M059J (cell line): ENCODE measurements around the gene TNFAIP3. TPM values are rescaled to one million over a fixed set of nuclear protein-coding genes. Genes with fewer than 3 reads are reported as not detected.
"Not testable (repeated sequence)": the region's sequence is repeated elsewhere in the genome, so short reads cannot be mapped to it uniquely, and the experiment has no call there.

Experiments
- DNase-seq: peaks from one replicate; pipeline ENCODE4 v3.0.0-alpha.2; 2012; ENCODE audit warnings: low read depth
- total RNA-seq: library from RNA; depleted of rRNA; stranded (reverse); fragments of >200 nt; shearing (Covaris generic); gene quantifications from 2 replicates; pipeline ENCODE4 v1.2.3, GENCODE V29; 2014

TNFAIP3 gene
- total RNA-seq, 1 experiment from 2014 or later, result 7.7 TPM

DNA sequence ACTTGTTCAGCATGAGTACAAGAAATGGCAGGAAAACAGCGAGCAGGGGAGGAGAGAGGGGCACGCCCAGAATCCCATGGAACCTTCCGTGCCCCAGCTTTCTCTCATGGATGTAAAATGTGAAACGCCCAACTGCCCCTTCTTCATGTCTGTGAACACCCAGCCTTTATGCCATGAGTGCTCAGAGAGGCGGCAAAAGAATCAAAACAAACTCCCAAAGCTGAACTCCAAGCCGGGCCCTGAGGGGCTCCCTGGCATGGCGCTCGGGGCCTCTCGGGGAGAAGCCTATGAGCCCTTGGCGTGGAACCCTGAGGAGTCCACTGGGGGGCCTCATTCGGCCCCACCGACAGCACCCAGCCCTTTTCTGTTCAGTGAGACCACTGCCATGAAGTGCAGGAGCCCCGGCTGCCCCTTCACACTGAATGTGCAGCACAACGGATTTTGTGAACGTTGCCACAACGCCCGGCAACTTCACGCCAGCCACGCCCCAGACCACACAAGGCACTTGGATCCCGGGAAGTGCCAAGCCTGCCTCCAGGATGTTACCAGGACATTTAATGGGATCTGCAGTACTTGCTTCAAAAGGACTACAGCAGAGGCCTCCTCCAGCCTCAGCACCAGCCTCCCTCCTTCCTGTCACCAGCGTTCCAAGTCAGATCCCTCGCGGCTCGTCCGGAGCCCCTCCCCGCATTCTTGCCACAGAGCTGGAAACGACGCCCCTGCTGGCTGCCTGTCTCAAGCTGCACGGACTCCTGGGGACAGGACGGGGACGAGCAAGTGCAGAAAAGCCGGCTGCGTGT lies 11.6 kb downstream of the TNFAIP3 start:
- no peak for DNase-seq

DNA sequence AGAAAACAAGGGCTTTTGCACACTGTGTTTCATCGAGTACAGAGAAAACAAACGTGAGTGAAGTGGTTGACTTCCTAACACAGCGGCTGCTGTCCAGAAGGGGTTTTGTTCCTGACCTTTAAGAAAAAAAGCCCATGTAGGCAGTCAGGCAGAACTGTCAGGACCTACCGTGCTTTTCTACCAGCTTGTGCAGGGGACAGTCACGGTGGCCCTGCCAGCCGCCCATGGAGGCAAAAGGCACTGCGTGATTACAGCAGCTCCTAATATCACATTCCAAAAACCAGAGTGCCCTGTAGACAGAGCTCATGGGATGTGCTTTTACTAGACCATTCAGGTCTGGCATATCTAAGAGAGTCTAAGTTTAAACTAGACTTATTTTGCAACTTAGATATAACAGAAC lies 12.2 kb downstream of the TNFAIP3 start:
- DNase-seq, result no peak

DNA sequence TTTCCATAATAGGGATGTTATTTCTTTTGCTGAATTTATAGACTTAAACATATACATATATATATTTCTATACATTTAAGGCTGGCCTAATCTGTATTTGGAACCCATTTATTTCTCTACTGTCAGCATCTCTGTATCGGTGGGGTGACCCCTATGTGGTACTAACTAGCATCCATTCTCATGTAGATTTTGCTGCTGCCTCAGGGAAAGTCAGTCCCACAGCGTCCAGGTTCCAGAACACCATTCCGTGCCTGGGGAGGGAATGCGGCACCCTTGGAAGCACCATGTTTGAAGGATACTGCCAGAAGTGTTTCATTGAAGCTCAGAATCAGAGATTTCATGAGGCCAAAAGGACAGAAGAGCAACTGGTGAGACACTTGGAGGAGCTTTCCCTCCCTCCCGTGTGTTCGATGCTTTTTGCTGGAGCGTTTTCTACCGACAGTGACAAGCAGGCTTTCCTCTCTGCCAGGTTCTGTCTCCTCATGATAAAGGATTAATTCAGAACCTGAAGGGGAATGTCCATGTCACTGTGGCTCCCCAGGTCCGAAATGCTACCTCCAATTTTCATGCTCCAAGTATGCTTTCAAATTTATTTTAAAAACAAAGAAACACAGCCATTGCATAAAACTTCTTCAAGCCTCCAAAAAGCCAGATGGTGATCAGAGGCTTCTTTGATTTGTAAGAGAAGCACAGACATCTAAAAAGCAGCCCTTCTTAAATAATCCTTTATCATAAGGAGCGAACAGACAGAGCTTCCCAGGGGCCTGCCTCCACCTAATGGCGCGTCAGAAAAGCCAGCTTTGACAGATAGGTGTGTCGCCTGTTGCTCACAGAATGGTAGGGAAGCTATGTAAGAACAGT lies 13.1 kb downstream of the TNFAIP3 start:
- DNase-seq, result no peak

DNA sequence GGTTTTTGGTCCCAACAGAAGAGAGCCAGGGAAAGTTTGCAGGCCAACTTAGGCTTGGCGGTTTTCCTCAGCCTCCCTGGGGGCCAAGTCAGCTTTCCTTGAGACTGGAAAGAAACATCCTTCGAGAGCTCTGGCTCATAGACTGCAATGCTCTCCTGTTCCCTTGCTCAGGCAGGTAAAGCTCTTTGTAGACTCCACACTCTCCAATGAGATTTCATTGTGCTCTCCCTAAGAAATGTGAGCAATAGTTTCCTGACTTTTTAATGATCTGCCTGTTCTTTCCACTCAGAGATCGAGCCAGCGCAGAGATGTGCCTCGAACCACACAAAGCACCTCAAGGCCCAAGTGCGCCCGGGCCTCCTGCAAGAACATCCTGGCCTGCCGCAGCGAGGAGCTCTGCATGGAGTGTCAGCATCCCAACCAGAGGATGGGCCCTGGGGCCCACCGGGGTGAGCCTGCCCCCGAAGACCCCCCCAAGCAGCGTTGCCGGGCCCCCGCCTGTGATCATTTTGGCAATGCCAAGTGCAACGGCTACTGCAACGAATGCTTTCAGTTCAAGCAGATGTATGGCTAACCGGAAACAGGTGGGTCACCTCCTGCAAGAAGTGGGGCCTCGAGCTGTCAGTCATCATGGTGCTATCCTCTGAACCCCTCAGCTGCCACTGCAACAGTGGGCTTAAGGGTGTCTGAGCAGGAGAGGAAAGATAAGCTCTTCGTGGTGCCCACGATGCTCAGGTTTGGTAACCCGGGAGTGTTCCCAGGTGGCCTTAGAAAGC lies 13.9 kb downstream of the TNFAIP3 start:
- no peak for DNase-seq

DNA sequence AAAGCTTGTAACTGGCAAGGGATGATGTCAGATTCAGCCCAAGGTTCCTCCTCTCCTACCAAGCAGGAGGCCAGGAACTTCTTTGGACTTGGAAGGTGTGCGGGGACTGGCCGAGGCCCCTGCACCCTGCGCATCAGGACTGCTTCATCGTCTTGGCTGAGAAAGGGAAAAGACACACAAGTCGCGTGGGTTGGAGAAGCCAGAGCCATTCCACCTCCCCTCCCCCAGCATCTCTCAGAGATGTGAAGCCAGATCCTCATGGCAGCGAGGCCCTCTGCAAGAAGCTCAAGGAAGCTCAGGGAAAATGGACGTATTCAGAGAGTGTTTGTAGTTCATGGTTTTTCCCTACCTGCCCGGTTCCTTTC lies 14.4 kb downstream of the TNFAIP3 start:
- DNase-seq, result no peak

DNA sequence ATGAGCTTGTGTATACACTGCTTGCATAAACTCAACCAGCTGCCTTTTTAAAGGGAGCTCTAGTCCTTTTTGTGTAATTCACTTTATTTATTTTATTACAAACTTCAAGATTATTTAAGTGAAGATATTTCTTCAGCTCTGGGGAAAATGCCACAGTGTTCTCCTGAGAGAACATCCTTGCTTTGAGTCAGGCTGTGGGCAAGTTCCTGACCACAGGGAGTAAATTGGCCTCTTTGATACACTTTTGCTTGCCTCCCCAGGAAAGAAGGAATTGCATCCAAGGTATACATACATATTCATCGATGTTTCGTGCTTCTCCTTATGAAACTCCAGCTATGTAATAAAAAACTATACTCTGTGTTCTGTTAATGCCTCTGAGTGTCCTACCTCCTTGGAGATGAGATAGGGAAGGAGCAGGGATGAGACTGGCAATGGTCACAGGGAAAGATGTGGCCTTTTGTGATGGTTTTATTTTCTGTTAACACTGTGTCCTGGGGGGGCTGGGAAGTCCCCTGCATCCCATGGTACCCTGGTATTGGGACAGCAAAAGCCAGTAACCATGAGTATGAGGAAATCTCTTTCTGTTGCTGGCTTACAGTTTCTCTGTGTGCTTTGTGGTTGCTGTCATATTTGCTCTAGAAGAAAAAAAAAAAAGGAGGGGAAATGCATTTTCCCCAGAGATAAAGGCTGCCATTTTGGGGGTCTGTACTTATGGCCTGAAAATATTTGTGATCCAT lies 15.3 kb downstream of the TNFAIP3 start:
- DNase-seq, result no peak

DNA sequence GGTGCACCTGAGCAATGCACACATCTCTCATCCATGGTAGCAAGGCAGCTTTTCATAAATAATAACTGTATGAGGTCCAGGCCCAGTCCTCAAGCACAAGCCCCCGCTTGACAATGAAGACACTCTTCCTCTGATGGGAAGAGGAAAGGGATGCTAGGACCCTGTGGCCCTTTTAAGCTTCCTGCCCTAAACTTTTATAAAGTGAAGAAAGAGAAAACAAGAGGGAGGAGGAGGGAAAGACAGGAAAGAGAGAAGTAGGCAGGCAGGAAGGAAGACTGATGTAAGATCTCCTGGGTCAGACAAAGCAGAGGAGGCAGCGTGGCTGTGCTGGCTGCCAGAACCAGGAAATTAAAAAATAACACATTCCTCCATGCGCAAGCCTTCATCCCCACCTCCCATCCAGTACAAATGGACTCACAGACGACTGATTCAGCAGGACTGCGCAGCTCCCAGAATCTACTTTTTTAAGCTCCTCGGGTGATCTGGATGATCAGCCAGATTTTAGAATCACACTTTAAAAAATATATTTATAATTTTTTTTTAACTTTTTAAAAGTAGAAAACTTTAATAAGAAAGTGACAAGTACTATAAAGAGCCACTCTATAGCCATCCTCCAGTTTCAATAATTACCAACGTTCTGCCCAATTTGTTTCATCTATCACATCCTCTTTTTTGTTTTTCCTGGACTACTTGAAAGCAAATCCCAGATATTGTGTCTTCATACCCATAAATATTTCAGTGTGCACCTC lies 16.5 kb downstream of the TNFAIP3 start:
- DNase-seq, result no peak

DNA sequence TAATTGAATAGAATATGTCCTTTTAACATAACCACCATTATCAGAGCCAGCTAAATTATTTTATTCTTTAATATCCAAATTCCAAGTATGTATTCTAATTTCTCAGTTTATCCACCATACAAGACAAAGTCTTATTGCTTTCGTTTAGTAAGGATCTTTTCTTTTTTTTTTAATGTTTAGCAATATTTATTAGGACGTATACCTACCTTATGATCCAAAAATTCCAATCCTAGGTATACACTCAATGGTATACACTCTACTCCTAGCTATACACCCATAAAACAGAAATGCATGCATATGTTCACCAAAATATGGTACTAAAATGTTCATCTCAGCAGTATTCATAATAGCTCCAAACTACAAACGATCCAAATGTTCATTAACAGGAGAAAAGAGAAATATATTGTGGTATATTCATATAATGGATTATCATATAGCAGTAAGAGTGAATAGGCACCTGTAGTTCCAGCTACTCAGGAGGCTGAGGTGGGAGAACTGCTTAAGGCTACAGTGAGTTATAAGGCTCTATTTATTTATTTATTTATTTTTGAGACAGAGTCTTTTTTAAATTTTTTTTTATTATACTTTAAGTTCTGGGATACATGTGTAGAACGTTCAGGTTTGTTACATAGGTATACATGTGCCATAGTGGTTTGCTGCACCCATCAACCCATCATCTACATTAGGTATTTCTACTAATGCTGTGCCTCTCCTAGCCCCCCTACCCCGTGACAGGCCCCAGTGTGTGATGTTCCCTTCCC lies 17.3 kb downstream of the TNFAIP3 start:
- no peak for DNase-seq

DNA sequence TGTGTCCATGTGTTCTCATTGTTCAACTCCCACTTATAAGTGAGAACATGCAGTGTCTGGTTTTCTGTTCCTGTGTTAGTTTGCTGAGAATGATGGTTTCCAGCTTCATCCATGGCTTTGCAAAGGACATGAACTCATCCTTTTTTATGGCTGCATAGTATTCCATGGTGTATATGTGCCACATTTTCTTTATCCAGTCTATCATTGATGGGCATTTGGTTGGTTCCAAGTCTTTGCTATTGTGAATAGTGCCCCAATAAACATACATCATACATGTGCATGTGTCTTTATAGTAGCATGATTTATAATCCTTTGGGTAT lies 17.8 kb downstream of the TNFAIP3 start:
- not testable (repeated sequence) for DNase-seq

DNA sequence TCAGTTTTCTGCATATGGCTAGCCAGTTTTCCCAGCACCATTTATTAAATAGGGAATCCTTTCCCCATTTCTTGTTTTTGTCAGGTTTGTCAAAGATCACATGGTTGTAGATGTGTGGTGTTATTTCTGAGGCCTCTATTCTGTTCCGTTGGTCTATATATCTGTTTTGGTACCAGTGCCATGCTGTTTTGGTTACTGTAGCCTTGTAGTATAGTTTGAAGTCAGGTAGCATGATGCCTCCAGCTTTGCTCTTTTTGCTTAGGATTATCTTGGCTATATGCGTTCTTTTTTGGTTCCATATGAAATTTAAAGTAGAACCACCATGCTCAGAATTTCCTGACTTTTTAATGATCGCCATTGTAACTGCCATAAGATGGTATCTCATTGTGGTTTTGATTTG lies 19.2 kb downstream of the TNFAIP3 start:
- not testable (repeated sequence) for DNase-seq

DNA sequence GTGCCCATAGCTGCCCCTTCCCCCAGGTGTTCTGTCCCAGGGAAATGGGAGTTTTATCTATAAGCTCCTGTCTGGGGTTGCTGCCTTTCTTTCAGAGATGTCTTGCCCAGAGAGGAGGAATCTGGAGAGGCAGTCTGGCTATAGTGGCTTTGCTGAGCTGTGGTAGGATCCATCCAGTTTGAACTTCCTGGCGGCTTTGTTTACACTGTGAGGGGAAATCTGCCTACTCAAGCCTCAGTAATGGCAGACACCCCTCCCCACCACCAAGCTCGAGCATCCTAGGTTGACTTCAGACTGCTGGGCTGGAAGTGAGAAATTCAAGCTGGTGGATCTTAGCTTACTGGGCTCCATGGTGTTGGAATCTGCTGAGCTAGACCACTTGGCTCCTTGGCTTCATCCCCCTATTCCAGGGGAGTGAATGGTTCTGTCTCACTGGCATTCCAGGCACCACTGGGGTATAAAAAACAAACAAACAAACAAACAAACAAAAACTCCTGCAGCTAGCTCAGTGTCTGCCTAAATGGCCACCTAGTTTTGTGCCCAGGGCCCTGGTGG lies 24.0 kb downstream of the TNFAIP3 start:
- no peak for DNase-seq

DNA sequence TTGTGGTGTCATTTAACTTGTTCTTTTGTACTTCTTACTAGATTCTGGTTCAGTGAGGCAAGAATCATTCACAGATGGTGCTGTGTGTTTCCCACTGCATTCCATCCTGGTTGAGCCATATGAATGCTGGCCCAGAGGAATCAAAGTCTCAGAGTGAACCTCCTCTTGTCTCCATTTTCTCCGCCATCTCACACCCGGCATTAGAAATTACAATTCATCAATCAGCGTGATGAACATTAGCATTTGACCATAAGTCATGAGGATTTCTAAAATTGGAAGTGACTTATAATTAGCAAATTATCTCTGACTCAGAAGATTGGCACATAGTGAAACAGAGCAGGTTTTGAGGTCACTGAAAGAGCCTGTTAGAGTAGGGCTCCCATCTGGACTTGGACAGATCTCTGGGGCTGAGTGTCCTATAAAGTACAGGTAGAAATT lies 25.2 kb downstream of the TNFAIP3 start:
- peak; percentile 60 for DNase-seq

DNA sequence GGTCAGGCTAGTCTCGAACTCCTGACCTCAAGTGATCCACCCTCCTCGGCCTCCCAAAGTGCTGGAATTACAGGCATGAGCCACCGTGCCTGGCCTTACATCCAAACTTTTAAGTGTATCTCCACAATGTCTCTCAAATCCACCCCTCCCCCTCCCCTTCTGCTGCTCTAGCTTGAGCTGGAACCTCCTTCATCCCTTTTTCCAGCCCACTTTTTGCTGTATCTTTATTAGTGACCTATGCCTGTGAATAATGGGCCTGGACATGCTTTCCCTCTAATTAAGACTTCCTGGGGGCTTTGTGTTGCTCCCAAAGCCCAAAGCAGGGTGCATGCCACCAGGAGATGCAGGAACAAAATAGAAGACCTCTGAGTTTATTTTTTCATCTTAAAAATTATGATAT lies 26.1 kb downstream of the TNFAIP3 start:
- DNase-seq, result no peak

DNA sequence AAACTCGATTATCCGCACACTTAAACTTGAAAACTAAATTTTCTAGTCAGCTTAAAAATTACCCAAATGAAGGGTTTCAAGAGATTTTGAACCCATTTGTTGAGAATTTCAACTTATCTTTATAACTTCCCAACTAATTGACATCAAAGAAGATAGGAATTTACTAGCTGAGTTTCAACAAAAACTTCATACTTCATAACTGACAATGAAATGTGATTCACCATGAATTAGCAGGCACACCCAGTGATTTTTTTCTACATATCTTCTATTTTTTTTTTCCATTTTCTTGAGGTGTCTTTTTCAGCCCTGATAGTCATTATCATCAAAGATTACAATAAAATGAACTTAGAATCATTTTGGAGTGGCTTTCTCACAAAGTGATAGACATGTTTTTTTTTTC lies 26.7 kb downstream of the TNFAIP3 start:
- DNase-seq, result no peak

DNA sequence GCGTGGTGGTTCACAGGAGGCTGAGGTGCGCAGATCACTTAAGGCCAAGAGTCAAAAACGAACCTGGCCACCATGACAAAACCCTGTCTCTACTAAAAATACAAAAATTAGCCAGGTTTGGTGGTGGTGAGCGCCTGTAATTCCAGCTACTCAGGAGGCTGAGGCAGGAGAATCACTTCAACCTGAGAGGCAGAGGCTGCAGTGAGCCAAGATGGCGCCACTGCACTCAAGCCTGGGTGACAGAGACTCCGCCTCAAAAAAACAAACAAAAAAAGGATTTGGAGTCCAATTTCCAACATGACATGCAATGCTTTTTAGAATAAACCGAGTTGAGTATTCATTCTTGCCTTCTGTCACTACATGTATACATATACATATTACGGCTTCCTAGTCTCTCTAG lies 27.3 kb downstream of the TNFAIP3 start:
- not testable (repeated sequence) for DNase-seq

DNA sequence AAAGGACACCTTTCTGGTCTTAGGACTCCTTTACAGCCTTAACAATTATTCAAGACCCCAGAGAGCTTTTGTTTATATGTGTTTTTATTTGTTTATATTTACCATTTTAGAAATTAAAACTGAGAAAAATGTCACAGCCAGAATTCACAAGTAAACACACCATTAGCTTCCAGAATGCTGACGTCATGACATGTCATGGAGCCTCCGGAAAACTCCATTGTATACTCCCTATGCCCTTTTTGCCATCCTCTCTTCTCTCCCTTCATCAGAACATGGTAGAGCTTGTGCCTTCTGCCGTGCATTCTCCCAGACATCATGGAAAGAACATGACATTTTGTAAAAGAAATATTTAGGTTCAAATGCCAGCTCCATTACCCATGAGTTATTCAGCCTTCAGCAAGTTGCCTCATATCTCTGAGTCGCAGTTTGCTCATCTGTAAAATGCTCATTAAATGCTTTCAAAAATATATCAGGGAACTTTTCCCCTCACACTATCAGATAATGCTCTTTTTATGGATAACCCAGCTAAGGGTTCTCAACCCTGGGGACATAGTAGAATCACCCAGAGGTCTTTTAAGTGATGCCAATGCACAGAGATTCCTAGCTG lies 27.8 kb downstream of the TNFAIP3 start:
- peak; percentile 54 for DNase-seq

DNA sequence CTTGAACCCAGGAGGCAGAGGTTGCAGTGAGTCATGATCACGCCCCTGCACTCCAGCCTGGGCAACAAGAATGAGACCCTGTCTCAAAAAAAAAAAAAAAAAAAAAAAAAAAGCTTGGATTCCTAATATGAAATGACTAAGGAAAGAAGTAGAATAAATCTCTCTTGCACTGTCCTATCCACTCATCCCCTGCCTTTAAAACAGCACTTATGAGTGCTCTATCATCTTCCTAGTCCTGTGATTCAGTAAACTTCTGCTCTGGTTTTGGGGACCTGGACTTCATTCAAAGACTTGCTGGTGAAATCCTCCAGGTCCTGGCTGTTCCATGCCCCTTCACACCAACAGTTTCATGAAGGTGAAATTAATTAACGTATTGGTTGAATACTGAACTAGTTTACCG lies 29.6 kb downstream of the TNFAIP3 start:
- no peak for DNase-seq

DNA sequence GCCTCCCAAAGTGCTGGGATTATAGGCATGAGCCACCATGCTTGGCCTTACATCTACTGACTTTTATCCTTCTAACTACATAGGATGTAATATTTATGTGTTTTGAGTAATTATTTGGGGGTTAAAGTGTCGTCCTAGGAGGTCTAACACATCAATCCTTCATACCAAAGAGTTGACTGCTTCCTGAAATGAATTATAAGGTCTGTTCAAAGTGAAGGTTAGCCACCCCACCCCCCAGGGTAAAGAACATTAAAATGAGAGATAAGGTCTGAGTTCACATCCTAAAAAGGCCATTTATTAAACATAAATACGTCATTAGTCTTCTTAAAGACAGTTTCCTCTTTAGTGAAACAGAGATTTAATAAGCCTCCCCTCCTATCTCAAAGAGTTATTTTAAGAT lies 33.8 kb downstream of the TNFAIP3 start:
- DNase-seq, result peak; percentile 37

DNA sequence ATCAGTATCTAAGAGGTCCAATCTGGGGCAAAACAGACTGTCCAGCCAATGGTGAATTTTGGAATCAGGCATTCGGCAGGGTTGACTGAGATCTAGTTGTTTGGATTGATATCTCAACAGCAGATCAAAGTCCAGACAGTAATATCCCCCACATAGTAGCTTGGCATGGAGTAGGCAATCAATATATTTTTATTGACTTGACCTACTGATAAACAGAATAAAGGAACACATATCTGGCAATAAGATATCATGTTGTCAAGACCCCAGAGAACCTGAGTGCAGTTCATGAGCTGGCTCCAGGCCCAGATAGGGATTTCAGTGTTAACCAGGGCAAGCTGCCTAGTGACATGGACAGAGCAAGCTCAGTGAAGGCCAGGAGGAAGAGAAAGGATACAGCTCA lies 34.4 kb downstream of the TNFAIP3 start:
- no peak for DNase-seq

DNA sequence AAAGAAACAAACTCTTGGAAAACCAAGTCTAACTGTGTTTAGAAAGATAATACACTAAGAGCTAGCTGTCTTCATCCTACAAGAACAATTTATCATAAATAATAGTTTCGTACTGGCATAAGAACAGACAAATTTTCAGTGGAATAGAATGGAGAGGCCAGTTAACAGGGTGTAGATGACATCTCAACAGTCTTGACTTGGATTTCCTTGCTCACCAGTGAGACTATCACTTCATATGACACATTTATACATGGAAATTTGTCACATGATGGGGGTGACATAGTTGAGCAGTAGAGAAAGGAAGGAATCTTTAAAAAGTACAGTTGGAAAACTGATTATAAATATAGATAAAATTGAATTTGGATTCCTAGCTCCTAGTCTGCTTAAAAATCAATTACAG lies 35.6 kb downstream of the TNFAIP3 start:
- no peak for DNase-seq
